Stimulated activated CD4-positive, alpha-beta T cell treated with anti-CD3 and anti-CD28 coated beads, Interleukin-2, amount 100 ng/mL, for 48 hours (primary cell): ENCODE results near the gene METTL27.
"Not testable (repeated sequence)": the region's sequence is repeated elsewhere in the genome, so short reads cannot be mapped to it uniquely, and the experiment has no call there.

ENCODE experiments used
- DNase-seq, 2 donors: peaks; one replicate each; pipeline ENCODE4 v3.0.0-alpha.2; 2020

METTL27 gene

DNA sequence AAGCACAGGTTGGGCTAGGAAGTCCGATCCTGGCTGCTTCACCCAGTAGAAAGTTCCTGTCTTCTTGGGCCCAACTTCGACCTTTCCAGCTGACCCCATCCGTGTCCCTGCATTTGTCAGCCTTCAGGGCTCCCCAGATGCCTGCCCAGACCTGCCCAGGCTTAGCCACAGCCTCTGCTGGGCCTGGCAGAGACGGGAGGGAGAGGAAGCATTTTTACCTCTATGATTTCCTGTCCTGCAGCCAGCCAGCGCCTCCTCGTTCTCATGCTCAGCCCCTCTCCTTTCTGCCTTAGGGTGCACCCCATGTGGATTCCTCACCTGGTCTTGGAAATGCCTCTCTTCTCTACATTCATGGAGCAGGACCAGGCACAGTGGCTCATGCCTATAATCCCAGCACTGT lies 3.7 kb downstream of the METTL27 start:
- no peak for DNase-seq

DNA sequence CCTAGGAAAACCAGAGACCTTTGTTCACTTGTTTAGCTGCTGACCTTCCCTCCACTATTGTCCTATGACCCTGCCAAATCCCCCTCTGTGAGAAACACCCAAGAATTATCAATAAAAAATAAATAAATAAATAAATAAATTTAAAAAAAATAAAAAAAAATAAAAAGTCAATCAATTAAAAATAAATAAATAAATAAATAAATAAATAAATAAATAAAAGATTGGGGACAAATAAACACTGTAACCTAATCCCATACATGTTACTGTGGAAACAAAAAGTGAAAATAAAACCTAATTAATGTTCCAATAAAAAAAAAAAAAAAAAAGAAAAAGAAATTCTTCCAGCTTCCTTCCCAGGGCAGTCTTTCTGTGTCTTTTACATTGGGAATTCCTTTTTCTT lies 5.1 kb downstream of the METTL27 start:
- DNase-seq = not testable (repeated sequence)

DNA sequence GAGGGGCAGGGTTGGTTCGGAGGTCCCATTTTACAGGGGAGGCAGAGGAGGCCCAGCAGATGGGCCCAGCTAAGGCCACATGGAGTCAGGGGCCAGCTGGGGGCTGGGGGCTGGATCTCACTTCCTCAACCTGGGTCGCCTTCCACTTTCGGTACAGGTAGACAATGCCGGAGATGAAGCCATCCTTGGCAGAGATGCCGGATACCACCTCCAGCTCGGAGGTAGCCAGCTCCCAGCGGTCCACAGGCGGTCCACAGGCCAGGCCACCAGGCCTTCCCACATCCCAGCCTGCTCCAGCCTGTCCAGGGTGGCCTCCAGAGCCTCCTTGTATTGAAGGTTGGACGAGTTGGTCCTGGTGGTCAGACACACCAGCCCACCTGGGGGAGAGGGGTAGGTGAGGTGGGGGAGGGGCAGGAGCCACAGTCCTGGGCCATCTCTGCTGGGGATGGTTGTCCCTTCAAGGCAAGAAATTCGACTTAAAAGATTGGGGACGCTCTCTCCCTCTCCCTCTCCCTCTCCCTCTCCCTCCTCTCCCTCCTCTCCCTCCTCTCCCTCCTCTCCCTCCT lies 7.6 kb downstream of the METTL27 start:
- no peak for DNase-seq

GRCh38 chr7:73833251-73833919 lies 8.9 kb downstream of the METTL27 start:
- no peak for DNase-seq

DNA sequence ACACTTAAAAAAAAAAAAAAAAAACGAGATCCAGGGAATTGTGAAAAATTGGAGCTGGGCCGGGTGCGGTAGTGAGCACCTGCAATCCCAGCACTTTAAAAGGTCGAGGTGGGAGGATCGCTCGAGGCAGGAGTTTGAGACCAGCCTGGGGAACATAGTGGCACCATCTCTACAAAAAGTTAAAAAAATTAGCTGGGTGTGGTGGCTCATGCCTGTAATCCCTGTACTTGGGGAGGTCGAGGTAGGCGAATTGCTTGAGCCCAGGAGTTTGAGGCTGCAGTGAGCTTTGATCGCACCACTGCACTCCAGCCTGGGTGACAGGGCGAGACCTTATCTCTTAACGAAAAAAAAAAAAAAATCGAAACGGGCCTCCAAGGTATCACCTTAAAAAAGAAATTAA lies 9.5 kb downstream of the METTL27 start:
- DNase-seq = no peak

- DNase-seq = no peak
Observed at GRCh38 chr7:73831834-73832651, 10.3 kb downstream of the METTL27 start.

- no peak for DNase-seq
Observed at GRCh38 chr7:73831584-73831833, 10.8 kb downstream of the METTL27 start.

GRCh38 chr7:73830681-73831583 lies 11.4 kb downstream of the METTL27 start, which contains the start of gene CLDN4:
TSS of gene CLDN4 (plus strand) at chr7:73830996. CDS start at chr7:73831202, 206 bp downstream.
- no peak for DNase-seq

GRCh38 chr7:73829921-73830680 lies 12.2 kb downstream of the METTL27 start:
- no peak for DNase-seq

- DNase-seq = no peak
Observed at GRCh38 chr7:73829505-73829904, 12.8 kb downstream of the METTL27 start.

GRCh38 chr7:73828972-73829371 lies 13.3 kb downstream of the METTL27 start:
- DNase-seq = no peak

DNA sequence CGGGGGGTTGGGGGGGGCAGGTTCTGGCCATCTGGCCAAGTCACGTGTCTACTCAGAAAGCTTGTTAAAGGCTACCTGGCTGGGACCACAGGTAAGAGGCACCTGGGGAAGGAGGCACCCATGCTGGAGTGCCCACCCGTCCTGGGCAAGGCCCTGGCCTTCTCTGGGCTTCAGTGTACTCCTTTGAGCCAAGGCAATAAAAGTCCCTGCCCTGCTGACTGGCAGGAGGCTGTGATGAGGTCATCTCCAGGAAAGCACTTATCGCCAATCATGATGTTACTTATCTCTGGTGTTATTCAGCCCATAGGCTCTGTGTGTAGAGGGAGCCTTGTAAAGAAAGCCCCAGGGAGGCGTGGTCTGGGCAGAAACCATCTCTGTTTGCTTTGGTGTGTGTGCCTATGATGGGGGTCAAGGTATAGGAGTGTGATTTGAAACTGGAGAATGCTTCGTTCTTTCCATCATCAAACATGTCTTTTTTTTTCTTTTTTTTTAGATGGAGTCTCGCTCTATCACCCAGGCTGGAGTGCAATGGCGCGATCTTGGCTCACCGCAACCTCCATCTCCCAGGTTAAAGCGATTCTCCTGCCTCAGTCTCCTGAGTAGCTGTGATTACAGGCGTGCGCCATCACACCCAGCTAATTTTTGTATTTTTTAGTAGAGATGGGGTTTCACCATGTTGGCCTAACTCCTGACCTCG lies 14.1 kb downstream of the METTL27 start:
- DNase-seq = no peak

GRCh38 chr7:73827567-73828106 lies 14.7 kb downstream of the METTL27 start:
- no peak for DNase-seq

- DNase-seq = no peak
Observed at GRCh38 chr7:73824986-73825385, 17.3 kb downstream of the METTL27 start.

- no peak for DNase-seq
Observed at GRCh38 chr7:73823873-73824592, 18.3 kb downstream of the METTL27 start.

DNA sequence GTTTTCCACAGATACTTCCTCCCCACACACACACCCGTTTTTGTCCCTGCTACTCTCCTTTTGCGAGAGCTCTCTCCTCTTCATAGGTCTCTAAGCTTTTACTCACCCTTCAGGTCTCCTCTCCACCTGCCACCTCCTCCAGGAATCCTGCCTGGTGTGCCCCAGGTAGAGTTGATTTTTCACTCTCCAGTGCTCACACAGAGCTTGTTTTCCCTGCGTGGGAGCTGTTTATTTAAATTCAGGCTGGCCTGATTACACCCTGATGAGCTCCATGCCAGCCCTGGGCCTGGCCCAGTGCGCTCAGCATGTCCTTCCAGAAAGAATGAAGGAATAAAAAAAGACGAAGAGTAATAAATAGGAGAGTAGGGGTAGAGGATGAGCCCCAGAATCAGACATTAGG lies 19.1 kb downstream of the METTL27 start:
- no peak for DNase-seq

DNA sequence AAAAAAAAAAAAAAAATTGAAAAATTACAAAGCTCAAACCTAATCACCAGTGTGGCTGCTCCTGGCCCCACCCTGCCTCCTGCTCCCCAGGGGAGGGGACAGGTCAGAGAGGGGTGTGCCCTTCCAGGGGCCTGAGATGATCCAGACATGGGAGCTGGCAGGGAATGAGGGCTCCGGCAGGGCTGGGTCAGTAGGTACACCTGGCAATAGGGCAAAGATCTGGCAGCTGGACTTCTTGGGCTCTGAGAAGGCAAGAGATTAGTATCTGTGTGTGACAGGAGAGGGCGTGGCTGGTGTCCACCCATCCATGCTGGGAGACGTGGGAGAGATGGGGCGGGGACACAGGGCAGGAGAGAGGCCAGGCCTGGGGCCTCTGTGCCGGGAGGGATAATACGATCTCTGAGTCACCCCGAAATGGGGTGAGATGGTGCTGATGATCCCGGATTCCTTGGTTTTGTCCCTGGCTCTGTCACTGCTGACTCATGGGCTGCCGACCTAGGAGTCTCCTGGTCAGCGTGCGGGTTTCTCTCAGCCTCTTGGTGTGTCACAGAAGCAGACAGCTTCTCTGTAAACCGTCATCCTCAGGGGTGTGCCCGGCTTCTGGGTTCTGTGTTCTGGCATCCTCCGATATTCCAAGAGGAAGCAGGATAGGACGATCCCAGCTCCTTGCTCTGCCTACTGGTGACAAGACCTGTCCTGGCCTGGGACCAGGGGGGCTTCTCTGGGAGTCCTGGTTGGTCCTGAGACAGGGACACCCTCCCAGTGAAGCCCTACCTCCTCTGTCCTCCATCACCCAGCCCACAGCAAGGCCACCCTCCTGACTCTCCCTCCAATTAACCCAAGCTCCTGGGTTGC lies 19.8 kb downstream of the METTL27 start:
- no peak for DNase-seq

DNA sequence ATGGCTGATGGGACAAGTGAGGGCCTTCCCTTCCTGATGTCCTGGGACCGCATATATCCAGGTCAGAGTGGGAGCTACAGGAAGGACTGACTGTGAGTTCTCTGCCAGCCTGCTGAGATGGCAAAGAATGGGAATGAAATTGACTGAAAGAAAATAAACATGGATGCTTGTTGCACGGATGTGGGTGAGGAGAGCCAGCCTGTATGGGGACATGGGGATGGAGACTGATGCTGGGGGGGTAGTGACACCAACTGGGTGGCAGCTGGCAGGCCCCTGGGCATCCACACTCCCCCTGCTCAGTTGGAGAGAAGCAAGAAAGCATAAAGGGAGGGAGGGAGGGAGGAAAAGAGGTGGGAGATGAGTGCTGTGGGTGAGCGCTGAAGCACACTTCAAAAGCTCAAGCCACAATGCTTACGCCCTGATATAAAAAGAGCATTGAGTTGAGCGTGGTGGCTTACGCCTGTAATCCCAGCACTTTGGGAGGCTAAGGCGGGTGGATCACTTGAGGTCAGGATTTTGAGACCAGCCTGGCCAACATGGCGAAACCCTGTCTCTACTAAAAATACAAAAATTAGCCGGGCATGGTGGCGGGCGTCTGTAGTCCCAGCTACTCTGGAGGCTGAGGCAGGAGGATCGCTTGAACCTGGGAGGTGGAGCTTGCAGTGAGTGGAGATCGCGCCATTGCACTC lies 20.6 kb downstream of the METTL27 start:
- DNase-seq = not testable (repeated sequence)

- DNase-seq = no peak
Observed at GRCh38 chr7:73820013-73820412, 22.3 kb downstream of the METTL27 start.
